Activated CD8-positive, alpha-beta T cell treated with anti-CD3 and anti-CD28 coated beads, Interleukin-2, amount 10 ng/mL, durations not matched to agents 7 days and 5 days (primary cell): ENCODE data around the gene ECD. TPM values are rescaled to one million over a fixed set of nuclear protein-coding genes. Genes with fewer than 3 reads are reported as not detected.

Experiments
- ATAC-seq: fragments of 150-1000 bp; cut with Tn5 transposase; one replicate; pipeline ENCODE4 v1.10.0; 2021; ENCODE audit warnings: moderate library complexity
- CTCF ChIA-PET: fragments of 350-600 bp; sonication (Branson Sonifier 250); formaldehyde crosslinking; loops from one replicate; lab custom pipeline; 2021; ENCODE audit warnings: antibody characterized with exemption; lab: Charles Lee
- POLR2A ChIA-PET: fragments of 350-600 bp; sonication (Branson Sonifier 250); formaldehyde crosslinking; loops from one replicate; lab custom pipeline; 2021; ENCODE audit warnings: antibody characterized with exemption; lab: Charles Lee
- DNase-seq: peaks from one replicate; pipeline ENCODE4 v3.0.0-alpha.2; 2020
- H3K27ac Mint-ChIP-seq: one replicate; pipeline ENCODE4 v1.8.0; 2021; ENCODE audit warnings: mild to moderate bottlenecking, mixed read lengths
- H3K27me3 Mint-ChIP-seq: one replicate; pipeline ENCODE4 v1.8.0; 2021; ENCODE audit warnings: low read depth, mixed read lengths
- H3K36me3 Mint-ChIP-seq: one replicate; pipeline ENCODE4 v1.8.0; 2021; ENCODE audit warnings: low read depth, mixed read lengths
- H3K4me1 Mint-ChIP-seq: one replicate; pipeline ENCODE4 v1.8.0; 2021; ENCODE audit warnings: low read depth, mixed read lengths
- H3K4me3 Mint-ChIP-seq: one replicate; pipeline ENCODE4 v1.8.0; 2021; ENCODE audit warnings: mild to moderate bottlenecking, mixed read lengths
- H3K9me3 Mint-ChIP-seq: one replicate; pipeline ENCODE4 v1.8.0; 2022; ENCODE audit warnings: mixed read lengths; ENCODE audit not compliant: insufficient read depth
- total RNA-seq, 2 experiments: library from RNA; stranded (reverse); gene quantifications; one replicate each; pipeline ENCODE4 v1.2.3, GENCODE V29; 2021

The ECD gene
- total RNA-seq, 2 experiments from 2014 or later = 29.0 to 30.9 TPM

DNA sequence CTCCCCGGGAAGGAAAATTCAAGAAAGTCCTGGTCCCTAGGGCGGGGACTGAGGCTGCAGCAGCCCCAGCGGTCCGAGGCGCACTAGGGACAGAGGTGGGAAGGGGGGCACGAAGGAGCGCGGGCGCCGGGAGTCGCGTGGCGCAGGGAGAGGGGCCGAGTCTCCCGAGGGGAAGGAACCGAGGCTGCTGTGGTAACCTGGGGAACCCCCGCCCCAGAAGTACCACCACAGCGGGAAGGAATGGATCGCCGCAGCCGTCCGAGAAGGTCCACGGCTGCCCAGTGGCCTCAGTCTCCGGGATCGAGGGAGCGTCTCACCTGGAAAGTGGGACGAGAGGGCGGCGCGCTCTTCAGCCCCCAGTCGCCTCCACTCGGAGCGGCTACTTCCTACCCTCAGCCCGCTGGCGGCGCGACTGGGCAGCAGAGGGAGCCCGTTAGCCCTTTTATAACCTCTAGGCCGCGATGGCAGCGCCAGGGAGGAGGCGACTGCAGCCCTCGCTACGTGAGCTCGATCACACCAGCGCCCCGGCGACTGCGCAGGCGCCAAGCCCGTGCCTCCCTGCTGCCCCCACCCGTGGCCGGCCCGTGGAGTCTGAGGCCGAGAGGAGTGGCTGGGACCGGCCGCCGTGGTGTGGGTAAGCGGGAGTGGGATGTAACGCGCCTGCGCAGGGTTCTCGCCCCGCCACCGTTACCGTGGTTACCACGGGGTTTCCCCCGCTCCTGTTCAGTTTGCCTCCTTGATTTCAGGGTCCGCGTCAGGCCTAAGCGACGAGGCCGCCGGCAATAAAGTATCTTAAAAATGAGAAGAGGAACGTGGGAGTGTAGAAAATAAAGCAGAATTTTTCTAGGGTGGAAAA, 71.1 kb downstream of the ECD start, which contains the start of gene P4HA1:
P4HA1 (minus strand) TSS at position 418 of the 856 bp plus-strand sequence. CDS start 21,983 bp downstream, outside the sequence.
- Mint-ChIP-seq H3K27me3 (no peaks in the 10 kb centered on the region), H3K27ac (peak within 1 kb of the TSS; percentile 91), H3K9me3 (no peaks in the 10 kb centered on the region), H3K4me3 (peak within 1 kb of the TSS; percentile 90), H3K4me1 (peaks cover 33% of the 10 kb centered on the region), H3K36me3 (peaks cover 19% of the 10 kb centered on the region)
- DNase-seq (peak; percentile 99), ATAC-seq (peak; percentile 94)
- ChIA-PET CTCF (interaction anchor here (0.6 to 4.8 kb wide), 33 partner anchors 10 to 732 kb away, joined by 3 to 86 read pairs (median 4); partner anchors contain the start of genes ECD, FAM149B1, MRPS16 and NUDT13), POLR2A (interaction anchor here (0.6 to 2.1 kb wide), 15 partner anchors 11 to 263 kb away, joined by 3 to 13 read pairs (median 5); partner anchors contain the start of genes CFAP70, DNAJC9, ECD and FAM149B1)

GRCh38 chr10:73096041-73096448, 71.8 kb downstream of the ECD start:
- CTCF ChIA-PET = interaction anchor here (0.9 to 4.8 kb wide), 20 partner anchors 9 to 732 kb away, joined by 3 to 86 read pairs (median 5); partner anchors contain the start of genes ECD, FAM149B1, MRPS16 and NUDT13
- H3K36me3 Mint-ChIP-seq = peaks cover 21% of the 10 kb centered on the region
- H3K27ac Mint-ChIP-seq = peak overlapping the region; percentile 91
- no peaks in the 10 kb centered on the region for H3K9me3 Mint-ChIP-seq
- POLR2A ChIA-PET = interaction anchor here (0.7 to 2.1 kb wide), 14 partner anchors 11 to 529 kb away, joined by 3 to 13 read pairs (median 5); partner anchors contain the start of genes CFAP70, DNAJC9, ECD and NUDT13
- DNase-seq = peak; percentile 82
- peak; percentile 56 for ATAC-seq
- H3K4me1 Mint-ChIP-seq = peaks cover 35% of the 10 kb centered on the region
- H3K27me3 Mint-ChIP-seq = no peaks in the 10 kb centered on the region
- peak overlapping the region; percentile 90 for H3K4me3 Mint-ChIP-seq

- CTCF ChIA-PET = interaction anchor here (0.9 to 4.8 kb wide), 19 partner anchors 9 to 731 kb away, joined by 3 to 86 read pairs (median 5); partner anchors contain the start of genes ECD, FAM149B1, MRPS16 and NUDT13
- H3K4me1 Mint-ChIP-seq = peaks cover 35% of the 10 kb centered on the region
- H3K27ac Mint-ChIP-seq = peak overlapping the region; percentile 91
- DNase-seq = peak; percentile 58
- no peaks in the 10 kb centered on the region for H3K9me3 Mint-ChIP-seq
- POLR2A ChIA-PET = interaction anchor here (0.6 to 2.1 kb wide), 16 partner anchors 10 to 538 kb away, joined by 3 to 13 read pairs (median 5); partner anchors contain the start of genes CFAP70, DNAJC9, ECD and NUDT13
- H3K36me3 Mint-ChIP-seq = peaks cover 21% of the 10 kb centered on the region
- no peaks in the 10 kb centered on the region for H3K27me3 Mint-ChIP-seq
- peak; percentile 1 for ATAC-seq
- peak overlapping the region; percentile 90 for H3K4me3 Mint-ChIP-seq
These were observed 72.3 kb downstream of the ECD start for GRCh38 chr10:73095481-73096021.

DNA sequence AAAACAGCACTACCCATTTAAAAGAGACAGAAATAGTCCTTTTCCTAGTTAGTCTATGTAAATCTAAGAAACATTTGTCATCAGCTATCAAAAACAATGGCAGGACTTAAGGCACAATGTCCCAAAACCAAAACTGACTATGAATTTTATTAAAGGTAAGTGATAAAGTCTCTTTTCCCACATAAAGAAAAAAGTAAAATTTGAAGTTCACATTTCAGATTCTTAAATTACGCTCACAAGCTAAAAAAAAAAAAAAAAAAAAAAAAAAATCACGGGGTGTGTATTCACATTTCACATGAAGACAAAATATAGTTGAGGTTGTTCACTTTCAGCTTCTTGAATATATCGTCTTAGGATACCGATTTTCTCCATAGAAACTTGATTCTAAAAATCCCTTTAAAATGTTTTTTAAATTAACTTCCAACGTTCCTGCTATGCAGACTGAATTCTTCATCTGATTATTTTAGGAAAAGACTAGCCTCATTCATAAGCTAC, 72.8 kb downstream of the ECD start:
- H3K4me1 Mint-ChIP-seq = peaks cover 35% of the 10 kb centered on the region
- POLR2A ChIA-PET = interaction anchor here (0.6 to 2.1 kb wide), 9 partner anchors 10 to 537 kb away, joined by 3 to 9 read pairs (median 5); partner anchors contain the start of genes DNAJC9 and NUDT13
- peaks cover 19% of the 10 kb centered on the region for H3K36me3 Mint-ChIP-seq
- H3K27me3 Mint-ChIP-seq = no peaks in the 10 kb centered on the region
- peak overlapping the region; percentile 91 for H3K27ac Mint-ChIP-seq
- CTCF ChIA-PET = interaction anchor here (0.9 to 4.8 kb wide), 12 partner anchors 8 to 64 kb away, joined by 3 to 86 read pairs (median 6); partner anchors contain the start of gene NUDT13
- DNase-seq (no peak), ATAC-seq (no peak)
- peak overlapping the region; percentile 90 for H3K4me3 Mint-ChIP-seq
- no peaks in the 10 kb centered on the region for H3K9me3 Mint-ChIP-seq

DNA sequence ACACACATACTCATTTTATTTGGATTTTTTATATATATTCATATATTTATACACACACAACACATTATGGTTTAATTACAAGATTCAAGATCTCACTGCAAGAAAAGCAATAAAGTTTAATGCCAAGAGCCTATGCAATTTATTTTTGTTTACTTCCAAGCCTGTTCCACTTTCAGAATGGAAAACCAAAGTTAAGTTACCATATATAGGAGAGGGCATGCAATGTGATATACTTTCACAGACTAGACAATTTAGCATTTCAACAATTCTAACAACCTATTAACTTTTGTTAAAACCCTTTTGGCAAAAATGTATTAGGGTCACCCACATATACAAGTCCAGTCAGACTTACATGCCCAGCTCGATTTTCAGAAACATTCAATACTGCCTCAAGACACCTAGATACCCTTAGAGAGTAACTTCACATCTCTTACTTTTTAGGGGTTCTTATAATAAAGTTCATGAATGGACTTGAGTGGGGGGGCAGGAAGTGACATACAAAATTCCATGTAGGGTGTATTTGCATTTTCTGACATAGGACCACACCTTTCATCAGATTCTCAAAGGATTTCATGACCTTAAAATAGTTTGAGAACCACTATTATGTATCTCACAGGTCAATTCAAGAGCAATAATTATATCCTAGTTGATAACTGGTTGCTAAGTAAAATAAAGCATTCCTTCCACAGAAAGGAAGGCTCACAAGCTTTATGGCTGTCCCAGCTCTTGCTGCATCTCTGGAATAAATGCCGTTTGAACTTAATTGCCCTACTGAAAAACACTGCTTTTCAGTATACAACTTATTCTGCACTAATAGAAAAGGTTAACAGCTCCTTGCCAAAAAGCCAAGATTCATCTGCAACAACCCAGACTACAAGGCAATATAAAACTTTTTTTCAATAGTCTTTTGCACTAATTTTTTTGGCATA, 73.6 kb downstream of the ECD start:
- CTCF ChIA-PET = interaction anchor here (1.7 to 4.8 kb wide), 7 partner anchors 11 to 65 kb away, joined by 5 to 86 read pairs (median 20); partner anchors contain the start of gene NUDT13
- POLR2A ChIA-PET = interaction anchor here (1.1 to 2.1 kb wide), 4 partner anchors 39 to 75 kb away, joined by 3 to 7 read pairs (median 4); no protein-coding TSS in a partner anchor
- Mint-ChIP-seq H3K27ac (peak overlapping the region; percentile 39), H3K9me3 (no peaks in the 10 kb centered on the region), H3K4me1 (peaks cover 37% of the 10 kb centered on the region), H3K27me3 (no peaks in the 10 kb centered on the region), H3K4me3 (peak overlapping the region; percentile 90), H3K36me3 (peaks cover 20% of the 10 kb centered on the region)
- DNase-seq = no peak
- no peak for ATAC-seq

GRCh38 chr10:73092830-73093229, 75.0 kb downstream of the ECD start:
- H3K36me3 Mint-ChIP-seq = peaks cover 27% of the 10 kb centered on the region
- ChIA-PET CTCF (no interaction called here), POLR2A (no interaction called here)
- H3K27me3 Mint-ChIP-seq = no peaks in the 10 kb centered on the region
- H3K4me3 Mint-ChIP-seq = no peak overlapping the region
- no peaks in the 10 kb centered on the region for H3K9me3 Mint-ChIP-seq
- DNase-seq = no peak
- H3K4me1 Mint-ChIP-seq = peaks cover 48% of the 10 kb centered on the region
- no peak for ATAC-seq
- no peak overlapping the region for H3K27ac Mint-ChIP-seq

GRCh38 chr10:73088304-73088703, 79.5 kb downstream of the ECD start:
- Mint-ChIP-seq H3K36me3 (peaks cover 27% of the 10 kb centered on the region), H3K27ac (no peak overlapping the region), H3K9me3 (no peaks in the 10 kb centered on the region), H3K27me3 (no peaks in the 10 kb centered on the region), H3K4me1 (peaks cover 29% of the 10 kb centered on the region), H3K4me3 (no peak overlapping the region)
- no peak for ATAC-seq
- no peak for DNase-seq
- ChIA-PET POLR2A (no interaction called here), CTCF (no interaction called here)

- POLR2A ChIA-PET = no interaction called here
- H3K4me3 Mint-ChIP-seq = no peak overlapping the region
These were observed 81.0 kb downstream of the ECD start for GRCh38 chr10:73086816-73087215.

GRCh38 chr10:73084209-73084608, 83.6 kb downstream of the ECD start:
- CTCF ChIA-PET = interaction anchor here (0.8 to 2.1 kb wide), 3 partner anchors 9 to 23 kb away, joined by 4 to 6 read pairs (median 5); partner anchors contain the start of gene P4HA1
- H3K4me3 Mint-ChIP-seq = no peak overlapping the region
- no peak overlapping the region for H3K27ac Mint-ChIP-seq
- ATAC-seq (no peak), DNase-seq (no peak)
- H3K36me3 Mint-ChIP-seq = peaks cover 24% of the 10 kb centered on the region
- H3K27me3 Mint-ChIP-seq = no peaks in the 10 kb centered on the region
- H3K9me3 Mint-ChIP-seq = no peaks in the 10 kb centered on the region
- POLR2A ChIA-PET = no interaction called here
- H3K4me1 Mint-ChIP-seq = peaks cover 20% of the 10 kb centered on the region

More at GRCh38 chr10:73086816-73087215, 81.0 kb downstream of the ECD start:
- Mint-ChIP-seq H3K9me3 (no peaks in the 10 kb centered on the region), H3K27ac (no peak overlapping the region), H3K27me3 (no peaks in the 10 kb centered on the region), H3K36me3 (peaks cover 23% of the 10 kb centered on the region), H3K4me1 (peaks cover 21% of the 10 kb centered on the region)
- ATAC-seq = no peak
- DNase-seq = no peak
- CTCF ChIA-PET = interaction anchor here (1.2 kb wide), 1 partner anchor 9 kb away, joined by 3 read pairs; no protein-coding TSS in a partner anchor
